ENCODE data around the gene HOXC12.

The HOXC12 gene

GRCh38 chr12:53938326-53939140 is 16.2 kb upstream of the HOXC12 start, which contains the start of gene HOXC13 (continued):
- TF ChIP-seq TSHZ1 (tag by site-specific recombination; IDR thresholded peaks at IDR 0.05; ENCODE audit: borderline replicate concordance) = no peak
- peak; percentile 72 for TF ChIP-seq SP7 (tag by site-specific recombination; IDR thresholded peaks at IDR 0.05)
- TF ChIP-seq KLF16 (tag by site-specific recombination; IDR thresholded peaks at IDR 0.05) = peak; percentile 96
- peak; percentile 98 for TF ChIP-seq KLF10 (tag by site-specific recombination; IDR thresholded peaks at IDR 0.05)
- TF ChIP-seq EGR2 (tag by site-specific recombination; IDR thresholded peaks at IDR 0.05; ENCODE audit: low read depth) = peak; percentile 64
- peak; percentile 67; the same call in 1 of the 2 replicates for TF ChIP-seq ZNF610 (tag by site-specific recombination; IDR thresholded peaks at IDR 0.05; ENCODE audit: borderline replicate concordance)
- TF ChIP-seq ZNF335 (tag by site-specific recombination; conservative IDR thresholded peaks at IDR 0.05) = peak; percentile 87
- TF ChIP-seq, protein P1, sequence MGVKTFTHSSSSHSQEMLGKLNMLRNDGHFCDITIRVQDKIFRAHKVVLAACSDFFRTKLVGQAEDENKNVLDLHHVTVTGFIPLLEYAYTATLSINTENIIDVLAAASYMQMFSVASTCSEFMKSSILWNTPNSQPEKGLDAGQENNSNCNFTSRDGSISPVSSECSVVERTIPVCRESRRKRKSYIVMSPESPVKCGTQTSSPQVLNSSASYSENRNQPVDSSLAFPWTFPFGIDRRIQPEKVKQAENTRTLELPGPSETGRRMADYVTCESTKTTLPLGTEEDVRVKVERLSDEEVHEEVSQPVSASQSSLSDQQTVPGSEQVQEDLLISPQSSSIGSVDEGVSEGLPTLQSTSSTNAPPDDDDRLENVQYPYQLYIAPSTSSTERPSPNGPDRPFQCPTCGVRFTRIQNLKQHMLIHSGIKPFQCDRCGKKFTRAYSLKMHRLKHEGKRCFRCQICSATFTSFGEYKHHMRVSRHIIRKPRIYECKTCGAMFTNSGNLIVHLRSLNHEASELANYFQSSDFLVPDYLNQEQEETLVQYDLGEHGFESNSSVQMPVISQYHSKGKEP (tag by site-specific recombination; IDR thresholded peaks at IDR 0.05) = peak; percentile 38; the same call in 1 of the 2 replicates
- TF ChIP-seq KLF8 (tag by site-specific recombination; IDR thresholded peaks at IDR 0.05) = peak; percentile 94
- peak; percentile 85; the same call in 1 of the 2 replicates for TF ChIP-seq KLF7 (tag by site-specific recombination; IDR thresholded peaks at IDR 0.05; ENCODE audit: borderline replicate concordance)
- peak; percentile 97 for TF ChIP-seq ZNF366 (tag by site-specific recombination; conservative IDR thresholded peaks at IDR 0.05)
- TF ChIP-seq ZNF24 (tag by site-specific recombination; IDR thresholded peaks at IDR 0.05) = peak; percentile 69; the same call in 1 of the 2 replicates
- TF ChIP-seq ZNF423 (tag by site-specific recombination; IDR thresholded peaks at IDR 0.05) = peak; percentile 54; the same call in 1 of the 2 replicates
- TF ChIP-seq ZNF394 (tag by site-specific recombination; IDR thresholded peaks at IDR 0.05; ENCODE audit: borderline replicate concordance) = peak; percentile 61
- peak; percentile 72 for TF ChIP-seq ZFHX2 (tag by site-specific recombination; conservative IDR thresholded peaks at IDR 0.05)
- TF ChIP-seq, protein P2, sequence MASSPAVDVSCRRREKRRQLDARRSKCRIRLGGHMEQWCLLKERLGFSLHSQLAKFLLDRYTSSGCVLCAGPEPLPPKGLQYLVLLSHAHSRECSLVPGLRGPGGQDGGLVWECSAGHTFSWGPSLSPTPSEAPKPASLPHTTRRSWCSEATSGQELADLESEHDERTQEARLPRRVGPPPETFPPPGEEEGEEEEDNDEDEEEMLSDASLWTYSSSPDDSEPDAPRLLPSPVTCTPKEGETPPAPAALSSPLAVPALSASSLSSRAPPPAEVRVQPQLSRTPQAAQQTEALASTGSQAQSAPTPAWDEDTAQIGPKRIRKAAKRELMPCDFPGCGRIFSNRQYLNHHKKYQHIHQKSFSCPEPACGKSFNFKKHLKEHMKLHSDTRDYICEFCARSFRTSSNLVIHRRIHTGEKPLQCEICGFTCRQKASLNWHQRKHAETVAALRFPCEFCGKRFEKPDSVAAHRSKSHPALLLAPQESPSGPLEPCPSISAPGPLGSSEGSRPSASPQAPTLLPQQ (tag by site-specific recombination; IDR thresholded peaks at IDR 0.05) = peak; percentile 72
- TF ChIP-seq PRDM4 (tag by site-specific recombination; IDR thresholded peaks at IDR 0.05) = peak; percentile 5; the same call in 1 of the 2 replicates
- TF ChIP-seq ZNF239 (tag by site-specific recombination; IDR thresholded peaks at IDR 0.05) = no peak
- TF ChIP-seq ZNF26 (tag by site-specific recombination; IDR thresholded peaks at IDR 0.05) = no peak
- peak; percentile 71; the same call in 1 of the 2 replicates for TF ChIP-seq ZXDB (tag by site-specific recombination; IDR thresholded peaks at IDR 0.05)
- TF ChIP-seq, protein P3, sequence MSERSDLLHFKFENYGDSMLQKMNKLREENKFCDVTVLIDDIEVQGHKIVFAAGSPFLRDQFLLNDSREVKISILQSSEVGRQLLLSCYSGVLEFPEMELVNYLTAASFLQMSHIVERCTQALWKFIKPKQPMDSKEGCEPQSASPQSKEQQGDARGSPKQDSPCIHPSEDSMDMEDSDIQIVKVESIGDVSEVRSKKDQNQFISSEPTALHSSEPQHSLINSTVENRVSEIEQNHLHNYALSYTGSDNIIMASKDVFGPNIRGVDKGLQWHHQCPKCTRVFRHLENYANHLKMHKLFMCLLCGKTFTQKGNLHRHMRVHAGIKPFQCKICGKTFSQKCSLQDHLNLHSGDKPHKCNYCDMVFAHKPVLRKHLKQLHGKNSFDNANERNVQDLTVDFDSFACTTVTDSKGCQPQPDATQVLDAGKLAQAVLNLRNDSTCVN (tag by site-specific recombination; optimal IDR thresholded peaks at IDR 0.05) = peak; percentile 42

Data from HEK293 (cell line).